ENCODE results near the gene ARL14EPL. TPM values are rescaled to one million over a fixed set of nuclear protein-coding genes. Genes with fewer than 3 reads are reported as not detected.

The ARL14EPL gene
- total and polyA plus RNA-seq, 2 experiments from 2014 or later = not detected

- Mint-ChIP-seq H3K4me1 (no peaks in the 10 kb centered on the region), H3K4me3 (no peak overlapping the region), H3K27ac (no peak overlapping the region), H3K36me3 (ENCODE audit: low read depth) (no peaks in the 10 kb centered on the region), H3K9me3 (no peaks in the 10 kb centered on the region), H3K27me3 (ENCODE audit: insufficient read depth, low read depth, poor library complexity) (no peaks in the 10 kb centered on the region)
- Histone ChIP-seq H3K4me1 (ENCODE audit: insufficient read depth) (no peaks in the 10 kb centered on the region), H3K79me2 (replicated peaks; ENCODE audit: insufficient read depth) (no peaks in the 10 kb centered on the region), H3F3A (replicated peaks; ENCODE audit: low read depth) (no peaks in the 10 kb centered on the region), H3K9me2 (ENCODE audit: insufficient read depth) (no peaks in the 10 kb centered on the region; the same call in 1 of the 2 replicates), H2AFZ (no peak overlapping the region), H3K36me3 (ENCODE audit: insufficient read depth) (no peaks in the 10 kb centered on the region), H3K27me3 (ENCODE audit: insufficient read depth) (no peaks in the 10 kb centered on the region), H4K20me1 (replicated peaks; ENCODE audit: insufficient read depth) (no peaks in the 10 kb centered on the region), H3K27ac (ENCODE audit: low read depth) (no peak overlapping the region), H3K4me2 (no peak overlapping the region), H3K4me3 (no peak overlapping the region)
- no peak for ATAC-seq
- DNase-seq (ENCODE audit: low spot score) = no peak
- TF ChIP-seq EZH2 (IDR thresholded peaks at IDR 0.05; ENCODE audit: low read depth, unreplicated experiment) (no peak), ZNF114 (CRISPR knock-in tag; IDR thresholded peaks at IDR 0.05) (no peak), EZH2phosphoT487 (IDR thresholded peaks at IDR 0.05; ENCODE audit: unreplicated experiment) (no peak), STAT1 (IDR thresholded peaks at IDR 0.05; ENCODE audit: unreplicated experiment) (no peak)
These were observed 39.4 kb upstream of the ARL14EPL start for GRCh38 chr5:115992848-115993350.

GRCh38 chr5:115995351-115995750 lies 36.9 kb upstream of the ARL14EPL start:
- Mint-ChIP-seq H3K9me3 (no peaks in the 10 kb centered on the region), H3K4me1 (no peaks in the 10 kb centered on the region), H3K4me3 (no peak overlapping the region), H3K27ac (no peak overlapping the region), H3K27me3 (ENCODE audit: insufficient read depth, low read depth, poor library complexity) (no peaks in the 10 kb centered on the region), H3K36me3 (ENCODE audit: low read depth) (no peaks in the 10 kb centered on the region)
- no peaks in the 10 kb centered on the region for H3K9me2 ChIP-seq (ENCODE audit: insufficient read depth)
- no peaks in the 10 kb centered on the region for H3F3A ChIP-seq (replicated peaks; ENCODE audit: low read depth)
- H3K79me2 ChIP-seq (replicated peaks; ENCODE audit: insufficient read depth) = no peaks in the 10 kb centered on the region
- no peaks in the 10 kb centered on the region for H3K36me3 ChIP-seq (ENCODE audit: insufficient read depth)
- H3K4me2 ChIP-seq = no peak overlapping the region
- H3K4me3 ChIP-seq = no peak overlapping the region
- H3K27me3 ChIP-seq (ENCODE audit: insufficient read depth) = no peaks in the 10 kb centered on the region
- no peaks in the 10 kb centered on the region for H4K20me1 ChIP-seq (replicated peaks; ENCODE audit: insufficient read depth)
- no peaks in the 10 kb centered on the region for H3K4me1 ChIP-seq (ENCODE audit: insufficient read depth)
- no peak for ATAC-seq
- no peak overlapping the region for H2AFZ ChIP-seq
- H3K27ac ChIP-seq (ENCODE audit: low read depth) = no peak overlapping the region
- DNase-seq (ENCODE audit: low spot score) = no peak
- no peak for TF ChIP-seq ETS1 (IDR thresholded peaks at IDR 0.05)
- TF ChIP-seq ZNF331 (CRISPR knock-in tag; IDR thresholded peaks at IDR 0.05; ENCODE audit: low read depth) = no peak
- TF ChIP-seq, protein P1, sequence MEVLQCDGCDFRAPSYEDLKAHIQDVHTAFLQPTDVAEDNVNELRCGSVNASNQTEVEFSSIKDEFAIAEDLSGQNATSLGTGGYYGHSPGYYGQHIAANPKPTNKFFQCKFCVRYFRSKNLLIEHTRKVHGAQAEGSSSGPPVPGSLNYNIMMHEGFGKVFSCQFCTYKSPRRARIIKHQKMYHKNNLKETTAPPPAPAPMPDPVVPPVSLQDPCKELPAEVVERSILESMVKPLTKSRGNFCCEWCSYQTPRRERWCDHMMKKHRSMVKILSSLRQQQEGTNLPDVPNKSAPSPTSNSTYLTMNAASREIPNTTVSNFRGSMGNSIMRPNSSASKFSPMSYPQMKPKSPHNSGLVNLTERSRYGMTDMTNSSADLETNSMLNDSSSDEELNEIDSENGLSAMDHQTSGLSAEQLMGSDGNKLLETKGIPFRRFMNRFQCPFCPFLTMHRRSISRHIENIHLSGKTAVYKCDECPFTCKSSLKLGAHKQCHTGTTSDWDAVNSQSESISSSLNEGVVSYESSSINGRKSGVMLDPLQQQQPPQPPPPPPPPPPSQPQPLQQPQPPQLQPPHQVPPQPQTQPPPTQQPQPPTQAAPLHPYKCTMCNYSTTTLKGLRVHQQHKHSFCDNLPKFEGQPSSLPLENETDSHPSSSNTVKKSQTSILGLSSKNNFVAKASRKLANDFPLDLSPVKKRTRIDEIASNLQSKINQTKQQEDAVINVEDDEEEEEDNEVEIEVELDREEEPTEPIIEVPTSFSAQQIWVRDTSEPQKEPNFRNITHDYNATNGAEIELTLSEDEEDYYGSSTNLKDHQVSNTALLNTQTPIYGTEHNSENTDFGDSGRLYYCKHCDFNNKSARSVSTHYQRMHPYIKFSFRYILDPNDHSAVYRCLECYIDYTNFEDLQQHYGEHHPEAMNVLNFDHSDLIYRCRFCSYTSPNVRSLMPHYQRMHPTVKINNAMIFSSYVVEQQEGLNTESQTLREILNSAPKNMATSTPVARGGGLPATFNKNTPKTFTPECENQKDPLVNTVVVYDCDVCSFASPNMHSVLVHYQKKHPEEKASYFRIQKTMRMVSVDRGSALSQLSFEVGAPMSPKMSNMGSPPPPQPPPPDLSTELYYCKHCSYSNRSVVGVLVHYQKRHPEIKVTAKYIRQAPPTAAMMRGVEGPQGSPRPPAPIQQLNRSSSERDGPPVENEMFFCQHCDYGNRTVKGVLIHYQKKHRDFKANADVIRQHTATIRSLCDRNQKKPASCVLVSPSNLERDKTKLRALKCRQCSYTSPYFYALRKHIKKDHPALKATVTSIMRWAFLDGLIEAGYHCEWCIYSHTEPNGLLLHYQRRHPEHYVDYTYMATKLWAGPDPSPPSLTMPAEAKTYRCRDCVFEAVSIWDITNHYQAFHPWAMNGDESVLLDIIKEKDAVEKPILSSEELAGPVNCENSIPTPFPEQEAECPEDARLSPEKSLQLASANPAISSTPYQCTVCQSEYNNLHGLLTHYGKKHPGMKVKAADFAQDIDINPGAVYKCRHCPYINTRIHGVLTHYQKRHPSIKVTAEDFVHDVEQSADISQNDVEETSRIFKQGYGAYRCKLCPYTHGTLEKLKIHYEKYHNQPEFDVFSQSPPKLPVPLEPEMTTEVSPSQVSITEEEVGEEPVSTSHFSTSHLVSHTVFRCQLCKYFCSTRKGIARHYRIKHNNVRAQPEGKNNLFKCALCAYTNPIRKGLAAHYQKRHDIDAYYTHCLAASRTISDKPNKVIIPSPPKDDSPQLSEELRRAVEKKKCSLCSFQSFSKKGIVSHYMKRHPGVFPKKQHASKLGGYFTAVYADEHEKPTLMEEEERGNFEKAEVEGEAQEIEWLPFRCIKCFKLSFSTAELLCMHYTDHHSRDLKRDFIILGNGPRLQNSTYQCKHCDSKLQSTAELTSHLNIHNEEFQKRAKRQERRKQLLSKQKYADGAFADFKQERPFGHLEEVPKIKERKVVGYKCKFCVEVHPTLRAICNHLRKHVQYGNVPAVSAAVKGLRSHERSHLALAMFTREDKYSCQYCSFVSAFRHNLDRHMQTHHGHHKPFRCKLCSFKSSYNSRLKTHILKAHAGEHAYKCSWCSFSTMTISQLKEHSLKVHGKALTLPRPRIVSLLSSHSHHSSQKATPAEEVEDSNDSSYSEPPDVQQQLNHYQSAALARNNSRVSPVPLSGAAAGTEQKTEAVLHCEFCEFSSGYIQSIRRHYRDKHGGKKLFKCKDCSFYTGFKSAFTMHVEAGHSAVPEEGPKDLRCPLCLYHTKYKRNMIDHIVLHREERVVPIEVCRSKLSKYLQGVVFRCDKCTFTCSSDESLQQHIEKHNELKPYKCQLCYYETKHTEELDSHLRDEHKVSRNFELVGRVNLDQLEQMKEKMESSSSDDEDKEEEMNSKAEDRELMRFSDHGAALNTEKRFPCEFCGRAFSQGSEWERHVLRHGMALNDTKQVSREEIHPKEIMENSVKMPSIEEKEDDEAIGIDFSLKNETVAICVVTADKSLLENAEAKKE (CRISPR knock-in tag; IDR thresholded peaks at IDR 0.05) = no peak
- TF ChIP-seq, protein P2, sequence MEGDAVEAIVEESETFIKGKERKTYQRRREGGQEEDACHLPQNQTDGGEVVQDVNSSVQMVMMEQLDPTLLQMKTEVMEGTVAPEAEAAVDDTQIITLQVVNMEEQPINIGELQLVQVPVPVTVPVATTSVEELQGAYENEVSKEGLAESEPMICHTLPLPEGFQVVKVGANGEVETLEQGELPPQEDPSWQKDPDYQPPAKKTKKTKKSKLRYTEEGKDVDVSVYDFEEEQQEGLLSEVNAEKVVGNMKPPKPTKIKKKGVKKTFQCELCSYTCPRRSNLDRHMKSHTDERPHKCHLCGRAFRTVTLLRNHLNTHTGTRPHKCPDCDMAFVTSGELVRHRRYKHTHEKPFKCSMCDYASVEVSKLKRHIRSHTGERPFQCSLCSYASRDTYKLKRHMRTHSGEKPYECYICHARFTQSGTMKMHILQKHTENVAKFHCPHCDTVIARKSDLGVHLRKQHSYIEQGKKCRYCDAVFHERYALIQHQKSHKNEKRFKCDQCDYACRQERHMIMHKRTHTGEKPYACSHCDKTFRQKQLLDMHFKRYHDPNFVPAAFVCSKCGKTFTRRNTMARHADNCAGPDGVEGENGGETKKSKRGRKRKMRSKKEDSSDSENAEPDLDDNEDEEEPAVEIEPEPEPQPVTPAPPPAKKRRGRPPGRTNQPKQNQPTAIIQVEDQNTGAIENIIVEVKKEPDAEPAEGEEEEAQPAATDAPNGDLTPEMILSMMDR (conservative IDR thresholded peaks at IDR 0.05; ENCODE audit: low read depth in 2 of 2) = no peak
- TF ChIP-seq, protein P3, sequence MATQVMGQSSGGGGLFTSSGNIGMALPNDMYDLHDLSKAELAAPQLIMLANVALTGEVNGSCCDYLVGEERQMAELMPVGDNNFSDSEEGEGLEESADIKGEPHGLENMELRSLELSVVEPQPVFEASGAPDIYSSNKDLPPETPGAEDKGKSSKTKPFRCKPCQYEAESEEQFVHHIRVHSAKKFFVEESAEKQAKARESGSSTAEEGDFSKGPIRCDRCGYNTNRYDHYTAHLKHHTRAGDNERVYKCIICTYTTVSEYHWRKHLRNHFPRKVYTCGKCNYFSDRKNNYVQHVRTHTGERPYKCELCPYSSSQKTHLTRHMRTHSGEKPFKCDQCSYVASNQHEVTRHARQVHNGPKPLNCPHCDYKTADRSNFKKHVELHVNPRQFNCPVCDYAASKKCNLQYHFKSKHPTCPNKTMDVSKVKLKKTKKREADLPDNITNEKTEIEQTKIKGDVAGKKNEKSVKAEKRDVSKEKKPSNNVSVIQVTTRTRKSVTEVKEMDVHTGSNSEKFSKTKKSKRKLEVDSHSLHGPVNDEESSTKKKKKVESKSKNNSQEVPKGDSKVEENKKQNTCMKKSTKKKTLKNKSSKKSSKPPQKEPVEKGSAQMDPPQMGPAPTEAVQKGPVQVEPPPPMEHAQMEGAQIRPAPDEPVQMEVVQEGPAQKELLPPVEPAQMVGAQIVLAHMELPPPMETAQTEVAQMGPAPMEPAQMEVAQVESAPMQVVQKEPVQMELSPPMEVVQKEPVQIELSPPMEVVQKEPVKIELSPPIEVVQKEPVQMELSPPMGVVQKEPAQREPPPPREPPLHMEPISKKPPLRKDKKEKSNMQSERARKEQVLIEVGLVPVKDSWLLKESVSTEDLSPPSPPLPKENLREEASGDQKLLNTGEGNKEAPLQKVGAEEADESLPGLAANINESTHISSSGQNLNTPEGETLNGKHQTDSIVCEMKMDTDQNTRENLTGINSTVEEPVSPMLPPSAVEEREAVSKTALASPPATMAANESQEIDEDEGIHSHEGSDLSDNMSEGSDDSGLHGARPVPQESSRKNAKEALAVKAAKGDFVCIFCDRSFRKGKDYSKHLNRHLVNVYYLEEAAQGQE (IDR thresholded peaks at IDR 0.05; ENCODE audit: unreplicated experiment) = no peak
- no peak for TF ChIP-seq STAT1 (IDR thresholded peaks at IDR 0.05; ENCODE audit: unreplicated experiment)
